Stimulated activated CD4-positive, alpha-beta T cell treated with anti-CD3 and anti-CD28 coated beads, TNF-alpha, amount 100 ng/mL, for 48 hours (primary cell): ENCODE results near the gene BRF1.
A peak's percentile ranks its signal among the peaks of the same experiment; 100 is the strongest.

ENCODE experiments used
- DNase-seq, 3 donors: peaks; one replicate each; pipeline ENCODE4 v3.0.0-alpha.2; 2020; ENCODE audit warnings: low read depth in 3 of 3

The BRF1 gene

GRCh38 chr14:105211086-105211757 is 89.6 kb downstream of the BRF1 start:
- DNase-seq: no peak

- no peak for DNase-seq
Observed at GRCh38 chr14:105210266-105211025, 90.4 kb downstream of the BRF1 start.

GRCh38 chr14:105209646-105210045 is 91.2 kb downstream of the BRF1 start:
- DNase-seq: no peak

GRCh38 chr14:105209091-105209490 is 91.7 kb downstream of the BRF1 start:
- DNase-seq: no peak

- no peak for DNase-seq
Observed at GRCh38 chr14:105208738-105209075, 92.1 kb downstream of the BRF1 start.

- no peak for DNase-seq
Observed at GRCh38 chr14:105207996-105208737, 92.6 kb downstream of the BRF1 start.

- DNase-seq: no peak
Observed at GRCh38 chr14:105207460-105207901, 93.3 kb downstream of the BRF1 start.

- no peak for DNase-seq
Observed at GRCh38 chr14:105206873-105207272, 93.9 kb downstream of the BRF1 start.

- no peak for DNase-seq
Observed at GRCh38 chr14:105205673-105206208, 95.1 kb downstream of the BRF1 start.

GRCh38 chr14:105204931-105205672 is 95.7 kb downstream of the BRF1 start:
- DNase-seq: no peak

GRCh38 chr14:105204206-105204930 is 96.4 kb downstream of the BRF1 start:
- no peak for DNase-seq

- DNase-seq: no peak
Observed at GRCh38 chr14:105203701-105204100, 97.1 kb downstream of the BRF1 start.

- DNase-seq: peak; percentile 24 to 56 (median 33)
Observed at GRCh38 chr14:105203057-105203531, 97.7 kb downstream of the BRF1 start.

GRCh38 chr14:105201925-105202513 is 98.8 kb downstream of the BRF1 start:
- peak in 1 of 3 donors; percentile 32 for DNase-seq

GRCh38 chr14:105201156-105201924 is 99.5 kb downstream of the BRF1 start:
- no peak for DNase-seq

- no peak for DNase-seq
Observed at GRCh38 chr14:105200641-105201040, 100.2 kb downstream of the BRF1 start.

- DNase-seq: no peak
Observed at GRCh38 chr14:105200074-105200473, 100.7 kb downstream of the BRF1 start.

- DNase-seq: no peak
Observed at GRCh38 chr14:105199093-105199492, 101.7 kb downstream of the BRF1 start.

GRCh38 chr14:105198588-105198987 is 102.2 kb downstream of the BRF1 start:
- no peak for DNase-seq

GRCh38 chr14:105197211-105197641 is 103.6 kb downstream of the BRF1 start:
- DNase-seq: no peak
